Activated CD4-positive, CD25-positive, alpha-beta regulatory T cell treated with anti-CD3 and anti-CD28 coated beads, Interleukin-2, amount 50 U/mL, for 72 hours (primary cell): Measurements from ENCODE around the gene P2RY2.
A peak's percentile ranks its signal among the peaks of the same experiment; 100 is the strongest.

Source experiments
- DNase-seq: peaks from one replicate; pipeline ENCODE4 v3.0.0; 2021

The P2RY2 gene

DNA sequence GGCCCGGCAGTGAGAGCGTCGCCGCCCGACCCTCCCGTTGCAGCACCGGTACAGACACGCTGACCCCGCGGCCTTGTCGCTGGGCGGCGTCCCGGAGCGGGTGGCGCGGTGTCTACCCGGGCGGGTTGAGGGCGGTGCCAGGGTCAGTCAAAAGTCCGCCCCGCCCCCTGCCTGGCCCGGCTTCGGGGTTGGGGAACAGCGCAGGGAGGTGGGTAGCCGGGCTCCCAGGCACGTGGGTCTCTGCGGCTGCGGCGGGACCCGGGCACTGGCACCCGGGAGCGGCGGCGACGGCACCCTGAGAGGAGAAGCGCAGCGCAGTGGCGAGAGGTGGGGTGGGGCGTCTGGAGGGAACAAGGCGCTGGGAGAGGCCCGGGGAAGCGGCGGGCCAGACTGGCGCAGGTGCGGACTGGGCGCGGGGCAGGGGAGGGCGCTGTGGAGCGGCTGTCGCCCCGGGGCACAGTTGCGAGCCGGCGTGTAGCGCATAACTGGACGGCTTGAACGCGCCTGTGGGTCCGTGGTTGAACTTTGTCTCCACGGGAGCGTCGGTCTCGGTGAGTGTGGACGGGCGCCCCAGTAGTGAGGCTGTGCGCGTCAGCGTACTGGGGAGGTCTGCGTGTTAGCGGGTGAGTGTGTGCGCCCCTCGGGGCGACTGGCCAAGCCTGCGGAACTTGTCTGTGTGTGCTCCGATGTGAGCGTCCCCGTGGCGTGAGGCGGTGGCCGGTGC is at the start of gene P2RY2:
Gene P2RY2, plus strand, starts transcription at position 176 of the 724 bp plus-strand sequence. CDS start 15,879 bp downstream, outside the sequence.
- peak; percentile 40 for DNase-seq

DNA sequence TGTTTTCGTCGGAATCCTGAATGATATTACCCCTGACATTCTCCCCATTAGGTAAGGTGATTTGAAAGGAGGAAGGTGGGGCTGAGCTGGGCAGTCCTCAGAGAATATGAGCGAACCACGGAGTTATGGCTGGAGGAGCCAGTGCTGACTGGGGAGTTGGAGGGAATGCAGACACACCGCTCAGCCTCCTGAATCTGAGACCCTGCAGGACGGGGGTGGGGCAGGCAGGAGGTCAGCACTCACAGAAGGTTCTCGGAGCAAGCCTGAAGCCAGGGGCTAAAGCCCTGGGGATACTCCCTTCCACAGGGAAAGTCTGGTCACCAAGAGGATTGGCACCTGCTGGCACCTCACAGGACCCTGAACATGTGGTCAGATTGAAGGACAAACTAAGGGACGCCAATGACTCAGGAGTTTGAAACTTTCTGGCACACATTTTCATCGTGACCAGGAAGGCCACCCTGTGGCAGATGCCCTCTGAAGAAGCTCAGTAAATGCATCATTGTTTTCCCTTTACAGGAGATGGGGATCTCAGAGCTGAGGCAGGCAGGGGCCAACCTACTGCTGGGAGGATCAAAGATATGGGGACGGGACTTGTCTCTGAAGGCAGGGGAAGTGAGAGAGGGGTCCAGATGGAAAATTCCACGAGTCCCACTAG is 49.0 kb upstream of the P2RY2 start:
- no peak for DNase-seq

DNA sequence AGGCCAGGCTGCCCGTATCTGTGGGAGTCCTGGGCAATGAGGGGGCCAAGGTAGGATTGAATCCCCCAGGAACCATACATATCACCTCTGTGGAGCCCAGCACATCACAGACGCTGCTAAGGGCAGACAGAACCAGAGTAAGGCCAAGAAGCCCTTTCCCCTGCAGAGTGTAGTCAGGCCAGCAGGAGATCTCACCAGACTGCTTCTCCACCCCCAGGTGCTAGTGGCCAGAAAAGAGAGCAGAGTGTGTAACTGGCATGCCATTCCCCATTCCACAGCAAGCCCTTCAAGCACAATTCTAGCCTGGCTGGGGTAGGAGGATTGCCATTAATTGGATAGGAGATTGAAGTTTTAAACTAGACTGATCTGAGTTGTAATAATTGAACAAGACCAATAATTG is 47.9 kb upstream of the P2RY2 start:
- no peak for DNase-seq

- DNase-seq = no peak
Measured at GRCh38 chr11:73171436-73172161, 46.5 kb upstream of the P2RY2 start.

- no peak for DNase-seq
Measured at GRCh38 chr11:73172992-73173656, 45.0 kb upstream of the P2RY2 start.

DNA sequence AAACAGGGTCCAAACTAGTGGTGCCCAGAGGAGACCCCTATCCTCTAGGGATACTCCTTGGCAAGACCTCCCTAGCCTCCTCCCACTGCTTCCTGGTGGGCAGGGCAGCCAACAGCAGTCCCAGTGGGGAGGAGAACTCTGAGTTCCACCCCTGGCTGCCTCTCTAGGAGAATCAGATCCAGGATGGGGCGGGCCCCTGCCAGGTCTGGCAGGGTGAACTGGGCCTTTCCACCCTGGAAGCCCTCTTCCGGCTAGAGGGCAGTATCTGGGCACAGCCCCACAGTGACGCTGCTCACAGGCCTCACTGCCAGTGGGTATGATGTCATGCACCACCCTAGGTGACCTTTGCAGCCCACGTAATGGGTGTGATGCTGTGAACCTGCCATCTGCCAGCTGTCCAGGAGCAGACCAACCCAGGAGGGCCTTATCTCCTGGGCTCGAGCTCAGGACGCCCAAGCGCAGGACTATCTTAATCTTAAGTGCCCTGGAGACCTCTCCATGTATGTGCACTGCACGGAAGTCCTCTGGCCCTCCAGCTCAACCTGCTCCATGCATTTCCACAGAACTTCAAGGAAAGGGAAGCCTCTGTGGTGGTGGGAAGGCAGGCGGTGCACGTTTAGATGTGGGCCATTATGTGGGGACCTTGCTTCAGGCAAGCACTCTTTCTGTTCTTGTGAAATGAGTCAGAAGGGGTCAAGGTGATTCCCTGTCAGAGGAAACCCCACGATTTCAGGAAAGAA is 44.2 kb upstream of the P2RY2 start:
- DNase-seq = no peak

GRCh38 chr11:73174495-73174791 is 43.6 kb upstream of the P2RY2 start:
- no peak for DNase-seq

- DNase-seq = no peak
Measured at GRCh38 chr11:73175551-73176144, 42.4 kb upstream of the P2RY2 start.

DNA sequence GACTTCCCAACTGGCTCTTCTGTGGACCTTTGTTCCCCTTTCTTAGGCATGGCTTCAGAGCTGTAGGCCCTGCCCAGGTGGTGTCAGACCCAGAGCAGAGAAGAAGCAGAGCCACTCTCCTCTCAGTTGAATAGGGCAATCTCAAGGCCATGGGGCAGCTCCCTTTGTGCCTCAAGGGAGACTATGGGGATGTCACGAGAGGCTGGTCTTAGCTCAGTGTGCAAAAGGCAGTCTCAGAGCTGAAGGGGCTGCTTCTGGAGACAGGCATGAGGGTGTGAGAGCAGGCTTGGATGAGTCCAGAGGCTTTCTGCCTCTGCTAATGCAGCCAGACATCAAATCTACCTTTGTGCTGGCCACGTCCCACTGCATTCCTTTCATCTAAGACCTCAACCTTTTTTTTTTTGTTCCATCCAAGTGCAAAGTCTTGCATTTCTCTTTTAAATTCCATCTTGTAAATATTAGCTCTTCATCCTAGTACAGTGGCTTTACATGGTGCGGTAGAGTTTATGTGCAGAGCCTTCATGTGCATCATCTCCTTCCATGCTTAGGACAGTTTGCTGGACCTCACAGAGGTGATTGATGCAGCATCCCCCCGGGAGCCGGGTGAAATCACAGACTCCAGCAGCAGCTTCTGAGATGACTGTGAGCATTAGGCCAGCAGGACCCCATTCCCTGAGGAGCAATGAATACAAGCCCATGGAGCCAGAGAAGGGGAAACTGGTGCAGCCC is 41.8 kb upstream of the P2RY2 start:
- no peak for DNase-seq

GRCh38 chr11:73176874-73177155 is 41.3 kb upstream of the P2RY2 start:
- no peak for DNase-seq

- no peak for DNase-seq
Measured at GRCh38 chr11:73177380-73177777, 40.7 kb upstream of the P2RY2 start.

GRCh38 chr11:73177778-73178539 is 40.1 kb upstream of the P2RY2 start:
- peak; percentile 74 for DNase-seq

GRCh38 chr11:73178681-73179080 is 39.4 kb upstream of the P2RY2 start:
- DNase-seq = no peak

- DNase-seq = no peak
Measured at GRCh38 chr11:73182824-73183321, 35.2 kb upstream of the P2RY2 start.

- peak; percentile 61 for DNase-seq
Measured at GRCh38 chr11:73184953-73185671, 33.0 kb upstream of the P2RY2 start.

GRCh38 chr11:73185680-73186293 is 32.3 kb upstream of the P2RY2 start:
- no peak for DNase-seq

GRCh38 chr11:73186294-73186850 is 31.7 kb upstream of the P2RY2 start:
- DNase-seq = no peak

GRCh38 chr11:73186886-73187285 is 31.2 kb upstream of the P2RY2 start:
- DNase-seq = no peak

DNA sequence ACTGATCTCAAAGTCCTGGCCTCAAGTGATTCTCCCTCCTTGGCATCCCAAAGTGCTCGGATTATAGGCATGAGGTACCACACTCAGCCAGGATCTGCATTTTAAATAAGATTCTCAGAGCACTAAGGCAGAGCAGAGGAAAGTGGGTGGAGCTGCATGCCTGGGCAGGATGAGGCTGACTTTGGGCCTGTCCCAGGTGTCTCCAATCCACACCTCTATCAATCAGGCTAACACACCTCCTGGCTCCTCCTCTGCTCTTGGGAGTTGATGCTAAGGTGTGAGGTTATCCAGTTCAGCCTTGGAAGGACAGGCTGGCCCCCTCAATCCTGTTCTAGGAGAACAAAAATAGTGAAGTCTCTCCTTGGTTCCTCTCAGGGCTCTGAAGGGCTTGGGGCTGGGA is 30.2 kb upstream of the P2RY2 start:
- DNase-seq = no peak

DNA sequence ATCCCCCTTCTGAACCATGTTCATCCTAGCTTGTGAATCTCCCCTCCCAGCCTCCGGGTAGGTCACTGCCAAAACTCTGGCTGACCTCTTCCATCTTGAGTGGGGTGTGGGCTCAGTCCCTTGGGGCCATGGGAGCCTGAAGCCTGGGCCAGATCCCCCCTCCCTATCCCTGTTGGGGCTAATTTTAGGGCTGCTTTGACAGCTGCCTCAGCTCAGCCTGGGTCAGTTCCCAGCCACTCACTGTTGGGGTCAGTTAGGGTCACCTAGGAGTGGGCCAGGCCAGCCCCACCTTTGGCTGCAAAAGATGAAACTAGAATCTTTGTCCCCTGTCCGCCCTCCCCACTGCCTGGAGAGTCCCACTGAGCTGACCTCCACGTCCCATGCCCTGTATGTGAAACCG is 29.8 kb upstream of the P2RY2 start:
- no peak for DNase-seq
